ENCODE measurements around the gene CARMIL1. TPM values are rescaled to one million over a fixed set of nuclear protein-coding genes. Genes with fewer than 3 reads are reported as not detected.

CARMIL1 gene
- total RNA-seq, 1 donor from 2014 or later: 3.4 TPM

DNA sequence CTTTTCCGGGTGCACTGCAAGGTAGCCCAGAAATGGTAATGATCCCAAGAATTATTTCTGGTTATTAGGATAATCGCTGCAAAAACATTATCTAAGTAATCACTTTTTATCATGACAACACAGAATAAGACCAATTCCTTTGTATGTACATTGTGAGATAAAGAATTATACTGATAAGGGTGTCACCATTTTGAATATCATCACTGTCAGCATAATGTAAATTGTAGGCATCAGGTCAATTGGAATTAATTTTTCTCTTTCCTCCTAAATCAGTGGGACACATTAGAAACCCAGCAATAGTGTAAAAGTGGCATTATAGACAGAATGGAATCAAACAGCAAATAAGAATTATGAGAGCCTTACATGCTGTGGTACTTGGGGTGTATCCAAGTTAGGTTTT is 189.7 kb downstream of the CARMIL1 start:
- POLR2A ChIA-PET: interaction anchor here (0.5 kb wide), 1 partner anchor 156 kb away, joined by 7 read pairs; no protein-coding TSS in a partner anchor
- peaks cover 1% of the 10 kb centered on the region for H3K36me3 Mint-ChIP-seq (ENCODE audit: low read depth)

GRCh38 chr6:25469797-25470388 is 190.7 kb downstream of the CARMIL1 start:
- Mint-ChIP-seq H3K4me3 (no peak overlapping the region), H3K27ac (no peak overlapping the region), H3K27me3 (no peaks in the 10 kb centered on the region), H3K36me3 (ENCODE audit: low read depth) (peaks cover 6% of the 10 kb centered on the region), H3K4me1 (peaks cover 10% of the 10 kb centered on the region), H3K9me3 (no peaks in the 10 kb centered on the region)
- no peak for ATAC-seq (ENCODE audit: low read depth)
- ChIA-PET POLR2A (no interaction called here), CTCF (interaction anchor here (0.7 kb wide), 1 partner anchor 20 kb away, joined by 4 read pairs; no protein-coding TSS in a partner anchor)
- intact Hi-C loops (cut with micrococcal nuclease): no loop called here
- TF ChIP-seq, protein P1, sequence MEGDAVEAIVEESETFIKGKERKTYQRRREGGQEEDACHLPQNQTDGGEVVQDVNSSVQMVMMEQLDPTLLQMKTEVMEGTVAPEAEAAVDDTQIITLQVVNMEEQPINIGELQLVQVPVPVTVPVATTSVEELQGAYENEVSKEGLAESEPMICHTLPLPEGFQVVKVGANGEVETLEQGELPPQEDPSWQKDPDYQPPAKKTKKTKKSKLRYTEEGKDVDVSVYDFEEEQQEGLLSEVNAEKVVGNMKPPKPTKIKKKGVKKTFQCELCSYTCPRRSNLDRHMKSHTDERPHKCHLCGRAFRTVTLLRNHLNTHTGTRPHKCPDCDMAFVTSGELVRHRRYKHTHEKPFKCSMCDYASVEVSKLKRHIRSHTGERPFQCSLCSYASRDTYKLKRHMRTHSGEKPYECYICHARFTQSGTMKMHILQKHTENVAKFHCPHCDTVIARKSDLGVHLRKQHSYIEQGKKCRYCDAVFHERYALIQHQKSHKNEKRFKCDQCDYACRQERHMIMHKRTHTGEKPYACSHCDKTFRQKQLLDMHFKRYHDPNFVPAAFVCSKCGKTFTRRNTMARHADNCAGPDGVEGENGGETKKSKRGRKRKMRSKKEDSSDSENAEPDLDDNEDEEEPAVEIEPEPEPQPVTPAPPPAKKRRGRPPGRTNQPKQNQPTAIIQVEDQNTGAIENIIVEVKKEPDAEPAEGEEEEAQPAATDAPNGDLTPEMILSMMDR (IDR thresholded peaks at IDR 0.05): no peak
- no peak for DNase-seq

More for the DNA sequence above, 189.7 kb downstream of the CARMIL1 start:
- H3K27ac Mint-ChIP-seq: no peak overlapping the region
- peaks cover 4% of the 10 kb centered on the region for H3K4me1 Mint-ChIP-seq
- ATAC-seq (ENCODE audit: low read depth): no peak
- no peak for DNase-seq
- CTCF ChIA-PET: interaction anchor here (0.9 kb wide), 1 partner anchor 203 kb away, joined by 3 read pairs; no protein-coding TSS in a partner anchor
- intact Hi-C loops (cut with micrococcal nuclease): no loop called here
- no peaks in the 10 kb centered on the region for H3K9me3 Mint-ChIP-seq
- no peaks in the 10 kb centered on the region for H3K27me3 Mint-ChIP-seq
- H3K4me3 Mint-ChIP-seq: no peak overlapping the region
- TF ChIP-seq, protein P1 (IDR thresholded peaks at IDR 0.05): no peak

DNA sequence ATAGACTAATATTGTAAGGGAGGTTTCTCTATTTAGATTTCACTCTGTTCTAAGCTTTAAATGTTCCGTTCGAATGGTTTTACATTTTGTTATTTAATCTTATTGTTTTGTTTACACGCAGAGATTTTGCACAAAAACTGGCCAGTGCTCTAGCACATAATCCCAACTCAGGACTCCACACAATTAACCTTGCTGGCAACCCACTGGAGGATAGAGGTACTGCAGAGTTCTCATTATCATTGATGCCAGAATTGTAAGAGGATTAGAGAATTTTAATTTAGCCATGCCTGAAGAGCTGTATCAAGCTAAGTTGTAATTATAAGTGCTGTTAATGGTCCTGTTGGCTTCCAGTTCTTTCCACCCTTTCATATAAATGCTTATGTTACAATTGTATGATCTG is 193.1 kb downstream of the CARMIL1 start:
- ChIA-PET CTCF (interaction anchor here (1.6 kb wide), 1 partner anchor 18 kb away, joined by 8 read pairs; no protein-coding TSS in a partner anchor), POLR2A (interaction anchor here (0.6 kb wide), 1 partner anchor 132 kb away, joined by 8 read pairs; no protein-coding TSS in a partner anchor)
- DNase-seq (no peak), ATAC-seq (ENCODE audit: low read depth) (no peak)
- peaks cover 9% of the 10 kb centered on the region for H3K36me3 Mint-ChIP-seq (ENCODE audit: low read depth)
- intact Hi-C loops (cut with micrococcal nuclease): no loop called here
- H3K4me1 Mint-ChIP-seq: peaks cover 12% of the 10 kb centered on the region
- no peaks in the 10 kb centered on the region for H3K9me3 Mint-ChIP-seq
- H3K27me3 Mint-ChIP-seq: no peaks in the 10 kb centered on the region
- H3K4me3 Mint-ChIP-seq: no peak overlapping the region
- TF ChIP-seq, protein P1 (IDR thresholded peaks at IDR 0.05): no peak
- no peak overlapping the region for H3K27ac Mint-ChIP-seq

- H3K4me3 Mint-ChIP-seq: no peak overlapping the region
- TF ChIP-seq, protein P1 (IDR thresholded peaks at IDR 0.05): no peak
- CTCF ChIA-PET: interaction anchor here (0.9 to 1.6 kb wide), 2 partner anchors 17 to 194 kb away, joined by 3 to 8 read pairs; no protein-coding TSS in a partner anchor
- H3K9me3 Mint-ChIP-seq: no peaks in the 10 kb centered on the region
- DNase-seq: no peak
- H3K27me3 Mint-ChIP-seq: no peaks in the 10 kb centered on the region
- POLR2A ChIA-PET: interaction anchor here (0.6 kb wide), 1 partner anchor 133 kb away, joined by 8 read pairs; no protein-coding TSS in a partner anchor
- H3K27ac Mint-ChIP-seq: no peak overlapping the region
- no peak for ATAC-seq (ENCODE audit: low read depth)
- H3K4me1 Mint-ChIP-seq: peaks cover 10% of the 10 kb centered on the region
- intact Hi-C loops (cut with micrococcal nuclease): no loop called here
- H3K36me3 Mint-ChIP-seq (ENCODE audit: low read depth): peaks cover 9% of the 10 kb centered on the region
These were observed 193.7 kb downstream of the CARMIL1 start for GRCh38 chr6:25472906-25473305.

- intact Hi-C loops (cut with micrococcal nuclease): no loop called here
- Mint-ChIP-seq H3K4me1 (peaks cover 10% of the 10 kb centered on the region), H3K27me3 (no peaks in the 10 kb centered on the region), H3K4me3 (no peak overlapping the region), H3K9me3 (no peaks in the 10 kb centered on the region), H3K27ac (no peak overlapping the region), H3K36me3 (ENCODE audit: low read depth) (peaks cover 9% of the 10 kb centered on the region)
- no peak for ATAC-seq (ENCODE audit: low read depth)
- POLR2A ChIA-PET: interaction anchor here (0.6 kb wide), 1 partner anchor 174 kb away, joined by 7 read pairs; no protein-coding TSS in a partner anchor
- CTCF ChIA-PET: interaction anchor here (0.9 to 1.6 kb wide), 2 partner anchors 17 to 195 kb away, joined by 3 to 8 read pairs; no protein-coding TSS in a partner anchor
- TF ChIP-seq, protein P1 (IDR thresholded peaks at IDR 0.05): no peak
- no peak for DNase-seq
These were observed 194.3 kb downstream of the CARMIL1 start for GRCh38 chr6:25473447-25473846.
